Pancreas (tissue), 10 donors: ENCODE data around the gene POU2AF2. TPM values are rescaled to one million over a fixed set of nuclear protein-coding genes. Genes with fewer than 3 reads are reported as not detected.
"Not testable (repeated sequence)": the region's sequence is repeated elsewhere in the genome, so short reads cannot be mapped to it uniquely, and the experiment has no call there.

ENCODE experiments used
- ATAC-seq, 4 donors: fragments of 200-7000 bp; cut with Tn5 transposase; one replicate each; pipeline versions ENCODE4 v1.8.0 to v1.9.1; 2020; ENCODE audit warnings: mild to moderate bottlenecking in 4 of 4, moderate library complexity in 4 of 4
- DNase-seq, 6 donors: peaks; one replicate each; pipeline ENCODE4 v3.0.0-alpha.2; 2020
- FAIRE-seq: peaks from 2 replicates; lab custom pipeline; 2012; peaks lifted over from hg19 to GRCh38; lab: Jason Lieb, UNC
- H3K27ac ChIP-seq, 4 donors: fragments of 200-600 bp; sonication (generic); 1 replicate in 3 of 4; 2 replicates in 1 of 4; pipeline versions ENCODE4 v1.5.0 to v1.8.0; 2020
- H3K27me3 ChIP-seq, 4 donors: fragments of 200-600 bp; one replicate each; pipeline ENCODE4 v1.8.0; 2021
- H3K36me3 ChIP-seq, 3 donors: fragments of 200-600 bp; sonication (generic) in 1 of 3; one replicate each; pipeline versions ENCODE4 v1.5.0 to v1.8.0; 2020 to 2021
- H3K4me1 ChIP-seq, 3 donors: fragments of 200-600 bp; one replicate each; pipeline ENCODE4 v1.8.0; 2021
- H3K4me3 ChIP-seq, 4 donors: fragments of 200-600 bp; sonication (generic) in 2 of 4; one replicate each; pipeline versions ENCODE4 v1.5.0 to v1.8.0; 2020 to 2021
- H3K9me3 ChIP-seq, 4 donors: fragments of 200-600 bp; one replicate each; pipeline ENCODE4 v1.8.0; 2021
- CTCF ChIP-seq, 4 donors: fragments of 200-600 bp; sonication (generic) in 3 of 4; IDR thresholded peaks; one replicate each; pipeline versions ENCODE4 v1.5.0 to v1.8.0; 2021; ENCODE audit warnings: antibody characterized with exemption in 4 of 4
- WGBS, 2 donors: extraction: QIAGEN DNeasy Blood & Tissue Kit; methylation state at CpG; one replicate each; pipeline ENCODE4 v1.1.7; 2013; 5-methylcytosine and 5-hydroxymethylcytosine counted together
- intact Hi-C, 3 donors: fragments of 100-400 bp; cut with DNase I; formaldehyde crosslinking; loops; one replicate each; pipeline versions ENCODE4 v1.11.1 to v1.14.2; 2022
- polyA plus RNA-seq, 2 donors: library from polyadenylated mRNA; stranded (reverse); fragments of 200-250 nt; gene quantifications; one replicate each; pipeline ENCODE4 v1.2.3, GENCODE V29; 2013
- total RNA-seq, 6 donors: library from RNA; stranded (reverse); fragmentation: NEBNext Ultra II Directional in 4 of 6; extraction: Animal tissue kit (Norgen Biotek cat#: 25700) in 4 of 6; gene quantifications; one replicate each; pipeline versions ENCODE4 v1.2.1 to v1.2.4, GENCODE V29; 2021 to 2023
- donor health status: healthy with polysubstance abuse.
- donor health status: DM: no; HTN: no; CAD: no; lungs with moderate emphysema.
- donor health status: DM: no; HTN: no; CAD: no.
- donor health status: control.
- donor health status: control.
- donor health status: Bipolar disorder and iron deficiency.
- donor health status: DM: yes; HTN: yes; CAD: no.
- donor health status: DM: no; HTN: no; CAD: no.
- donor health status: DM: no; HTN: no; CAD: no.
- donor health status: DM: yes; HTN: yes; CAD: no.

Gene POU2AF2
- total and polyA plus RNA-seq, 8 donors, result 0.16 to 1.9 (median 0.24) TPM

DNA sequence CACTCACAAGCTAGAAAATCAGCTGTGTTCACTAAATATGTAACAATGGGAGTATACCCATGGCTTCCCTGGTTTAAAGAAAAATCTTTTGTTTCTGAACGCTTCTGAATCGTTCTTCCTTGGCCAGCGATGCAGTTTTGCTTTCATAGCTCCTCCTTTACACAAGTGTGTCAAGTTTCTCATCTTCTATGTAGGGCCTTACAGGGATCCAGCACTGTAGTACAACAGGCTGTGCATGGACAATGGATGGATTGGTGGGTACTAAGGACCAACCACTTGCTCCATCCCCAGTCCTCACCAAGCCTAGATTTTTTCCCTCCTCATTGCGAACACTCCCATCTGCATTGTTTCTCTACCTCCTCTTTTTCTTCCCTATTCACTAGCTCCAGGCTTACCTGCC, 24.3 kb upstream of the POU2AF2 start:
- WGBS, 2 donors, result 74 to 77% methylated on average over 4 of the region's 4 CpGs
- intact Hi-C loops, result loop anchor here in 1 of 3 donors (10.0 kb wide), 1 partner anchor 766 kb away; no protein-coding TSS in a partner anchor

GRCh38 chr11:111221936-111222335, 23.6 kb upstream of the POU2AF2 start:
- not testable (repeated sequence) for FAIRE-seq, H3K9me3 ChIP-seq, H3K27me3 ChIP-seq, H3K36me3 ChIP-seq, H3K4me1 ChIP-seq, H3K27ac ChIP-seq, H3K4me3 ChIP-seq, DNase-seq, ATAC-seq
- intact Hi-C loops, result loop anchor here in 1 of 3 donors (10.0 kb wide), 1 partner anchor 767 kb away; no protein-coding TSS in a partner anchor
- WGBS, 2 donors, result 83 to 93% methylated on average over 24 to 39 of the region's 39 CpGs

More for the DNA sequence above, 24.3 kb upstream of the POU2AF2 start:
- FAIRE-seq, result no peak
- Histone ChIP-seq H3K4me3 (no peak overlapping the region), H3K27me3 (no peaks in the 10 kb centered on the region), H3K4me1 (no peaks in the 10 kb centered on the region), H3K27ac (no peak overlapping the region), H3K9me3 (no peaks in the 10 kb centered on the region), H3K36me3 (no peaks in the 10 kb centered on the region)
- DNase-seq, result no peak
- no peak for TF ChIP-seq CTCF (IDR thresholded peaks at IDR 0.05)
- ATAC-seq, result no peak

GRCh38 chr11:111222821-111223455, 22.6 kb upstream of the POU2AF2 start:
- not testable (repeated sequence) for FAIRE-seq, H3K36me3 ChIP-seq, H3K4me3 ChIP-seq, ATAC-seq, DNase-seq, H3K9me3 ChIP-seq, H3K4me1 ChIP-seq, H3K27ac ChIP-seq, H3K27me3 ChIP-seq
- WGBS, 2 donors, result 86 to 92% methylated on average over 20 of the region's 20 CpGs
- intact Hi-C loops, result loop anchor here in 1 of 3 donors (10.0 kb wide), 1 partner anchor 768 kb away; no protein-coding TSS in a partner anchor

GRCh38 chr11:111225881-111226280, 19.6 kb upstream of the POU2AF2 start:
- DNase-seq (no peak), FAIRE-seq (no peak), ATAC-seq (no peak)
- H3K36me3 ChIP-seq, result no peaks in the 10 kb centered on the region
- WGBS, 2 donors, result 59 to 73% methylated on average over 3 of the region's 3 CpGs
- no peaks in the 10 kb centered on the region for H3K9me3 ChIP-seq
- no peaks in the 10 kb centered on the region for H3K27me3 ChIP-seq
- TF ChIP-seq CTCF (IDR thresholded peaks at IDR 0.05), result no peak
- H3K27ac ChIP-seq, result no peak overlapping the region
- no peak overlapping the region for H3K4me3 ChIP-seq
- intact Hi-C loops, result loop anchor here in 1 of 3 donors (10.0 kb wide), 1 partner anchor 771 kb away; no protein-coding TSS in a partner anchor
- H3K4me1 ChIP-seq, result no peaks in the 10 kb centered on the region

DNA sequence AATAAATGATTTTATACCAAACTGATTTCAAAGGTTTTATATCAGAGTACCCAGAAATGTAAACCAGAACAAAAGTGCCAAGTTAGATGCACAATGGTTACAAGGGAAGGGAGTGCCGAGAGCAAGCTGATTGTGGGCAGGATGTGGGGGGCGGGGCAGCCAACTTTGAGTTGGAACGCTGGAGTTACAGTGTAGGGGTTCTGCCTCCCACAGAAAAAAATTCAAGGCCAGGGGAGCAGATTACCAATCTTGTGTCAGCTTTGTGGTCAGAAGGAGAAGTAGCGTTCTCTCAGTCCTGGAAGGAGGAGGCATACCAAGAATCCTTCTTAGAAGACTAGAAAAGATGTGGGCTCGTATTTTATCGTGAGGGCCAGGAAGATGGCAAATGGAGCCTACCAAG, 15.9 kb upstream of the POU2AF2 start:
- TF ChIP-seq CTCF (IDR thresholded peaks at IDR 0.05), result no peak
- H3K27me3 ChIP-seq, result no peaks in the 10 kb centered on the region
- no peak overlapping the region for H3K4me3 ChIP-seq
- H3K9me3 ChIP-seq, result no peaks in the 10 kb centered on the region
- no peak overlapping the region for H3K27ac ChIP-seq
- DNase-seq, result no peak
- intact Hi-C loops, result loop anchor here in 1 of 3 donors (10.0 kb wide), 1 partner anchor 775 kb away; no protein-coding TSS in a partner anchor
- no peaks in the 10 kb centered on the region for H3K4me1 ChIP-seq
- ATAC-seq, result no peak
- FAIRE-seq, result no peak
- WGBS, 2 donors, result 43 to 54% methylated on average over 6 of the region's 6 CpGs
- no peaks in the 10 kb centered on the region for H3K36me3 ChIP-seq

DNA sequence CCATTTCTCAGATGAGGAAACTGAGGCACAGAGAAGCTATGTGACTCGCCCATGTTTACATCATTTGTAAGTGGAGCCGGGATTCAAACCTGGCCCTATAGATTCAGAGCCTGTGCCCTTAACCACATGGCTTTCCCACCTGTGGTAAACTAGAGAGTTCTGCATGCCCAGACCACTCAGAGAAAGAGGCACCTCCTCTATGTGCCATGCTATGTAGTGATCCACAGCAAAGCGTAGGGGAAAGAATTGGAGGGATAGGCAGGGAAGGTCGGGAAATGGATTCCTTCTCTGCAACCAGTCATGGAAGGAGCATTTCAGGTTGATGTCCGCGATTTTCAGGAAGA, 15.4 kb upstream of the POU2AF2 start:
- H3K36me3 ChIP-seq, result no peaks in the 10 kb centered on the region
- intact Hi-C loops, result no loop called here

More for the DNA sequence above, 15.4 kb upstream of the POU2AF2 start:
- Histone ChIP-seq H3K9me3 (no peaks in the 10 kb centered on the region), H3K27me3 (no peaks in the 10 kb centered on the region), H3K4me3 (peak overlapping the region in 2 of 4 donors; percentile 42), H3K4me1 (no peaks in the 10 kb centered on the region), H3K27ac (no peak overlapping the region)
- peak; percentile 48 to 65 (median 60) for ATAC-seq
- TF ChIP-seq CTCF (IDR thresholded peaks at IDR 0.05), result no peak
- no peak for DNase-seq
- 47 to 49% methylated on average over 6 of the region's 6 CpGs for WGBS, 2 donors
- FAIRE-seq, result no peak
